ENCODE results near the gene ZFP92. TPM values are rescaled to one million over a fixed set of nuclear protein-coding genes. Genes with fewer than 3 reads are reported as not detected.

Gene ZFP92
- total RNA-seq, 1 experiment from 2014 or later, result not detected

Other genes starting within 250 kb of the ZFP92 start
- not detected in 2 replicates for gene MAGEA1, start 232.2 kb upstream of the ZFP92 start, total RNA-seq (2014; rRNA removed; shearing (Covaris generic); ENCODE audit: low replicate concordance)
- not detected in 2 replicates for gene PNMA6F, start 89.7 kb upstream of the ZFP92 start, total RNA-seq (2014; rRNA removed; shearing (Covaris generic); ENCODE audit: low replicate concordance)
- 4.0 and 6.1 TPM in 2 replicates for gene ZNF275, start 77.3 kb upstream of the ZFP92 start, total RNA-seq (2014; rRNA removed; shearing (Covaris generic); ENCODE audit: low replicate concordance)
- 0.03 TPM in 1 of 2 replicates, not detected in the other for gene PNMA6E, start 10.1 kb upstream of the ZFP92 start, total RNA-seq (2014; rRNA removed; shearing (Covaris generic); ENCODE audit: low replicate concordance)
- gene TREX2, start 34.6 kb downstream of the ZFP92 start, total RNA-seq (2014; rRNA removed; shearing (Covaris generic); ENCODE audit: low replicate concordance), result 0.78 TPM in 1 of 2 replicates, not detected in the other
- 55.5 and 76.7 TPM in 2 replicates for gene HAUS7, start 59.1 kb downstream of the ZFP92 start, total RNA-seq (2014; rRNA removed; shearing (Covaris generic); ENCODE audit: low replicate concordance)
- gene BGN, start 83.5 kb downstream of the ZFP92 start, total RNA-seq (2014; rRNA removed; shearing (Covaris generic); ENCODE audit: low replicate concordance), result not detected in 2 replicates
- not detected in 2 replicates for gene ATP2B3, start 106.2 kb downstream of the ZFP92 start, total RNA-seq (2014; rRNA removed; shearing (Covaris generic); ENCODE audit: low replicate concordance)
- 45.1 and 57.1 TPM in 2 replicates for gene CCNQ, start 187.7 kb downstream of the ZFP92 start, total RNA-seq (2014; rRNA removed; shearing (Covaris generic); ENCODE audit: low replicate concordance)
- gene DUSP9, start 235.7 kb downstream of the ZFP92 start, total RNA-seq (2014; rRNA removed; shearing (Covaris generic); ENCODE audit: low replicate concordance), result 9.9 and 16.0 TPM in 2 replicates

All from Caki2 (cell line).